ENCODE data around the gene SGCD.

GRCh38 chr5:156800929-156801328 is 474.0 kb downstream of the SGCD start:
- TF ChIP-seq POLR2A (IDR thresholded peaks at IDR 0.05) (no peak), CTCF (IDR thresholded peaks at IDR 0.05 in 8 of 11, conservative IDR thresholded peaks at IDR 0.05 in 3 of 11) (no peak)

Measured in spleen (tissue), 7 donors.